KMS-11 (cell line): Measurements from ENCODE around the gene MYF6.

Experiments
- H2AFZ ChIP-seq: fragments of 200-600 bp; sonication (generic); 2 replicates; pipeline ENCODE4 v1.6.1; 2016; ENCODE audit warnings: antibody characterized with exemption, mixed run types, low read depth
- H3K27ac ChIP-seq: fragments of 200-600 bp; sonication (generic); 2 replicates; pipeline ENCODE4 v1.6.1; 2016; ENCODE audit warnings: mild to moderate bottlenecking, mixed run types
- H3K27me3 ChIP-seq: fragments of 200-600 bp; sonication (generic); 2 replicates; pipeline ENCODE4 v1.6.1; 2017; ENCODE audit warnings: mild to moderate bottlenecking, low read depth, mixed run types, moderate library complexity; ENCODE audit not compliant: insufficient read depth
- H3K36me3 ChIP-seq: fragments of 200-600 bp; sonication (generic); 2 replicates; pipeline ENCODE4 v1.6.1; 2017; ENCODE audit warnings: mild to moderate bottlenecking, mixed run types; ENCODE audit not compliant: insufficient read depth
- H3K4me1 ChIP-seq: fragments of 200-600 bp; sonication (generic); 2 replicates; pipeline ENCODE4 v1.6.1; 2016; ENCODE audit warnings: mild to moderate bottlenecking, low read depth, mixed run types; ENCODE audit not compliant: poor library complexity, severe bottlenecking
- H3K4me2 ChIP-seq: fragments of 200-600 bp; sonication (generic); 2 replicates; pipeline ENCODE4 v1.7.0; 2016; ENCODE audit warnings: mild to moderate bottlenecking, mixed run types
- H3K4me3 ChIP-seq: fragments of 200-600 bp; sonication (generic); IDR thresholded peaks from 2 replicates; pipeline ENCODE4 v1.6.1; 2017; ENCODE audit warnings: low read depth, low read length, mixed read lengths; ENCODE audit not compliant: insufficient read depth
- H3K79me2 ChIP-seq: fragments of 200-600 bp; sonication (generic); 2 replicates; pipeline ENCODE4 v1.6.1; 2016; ENCODE audit warnings: low read depth, mixed run types; ENCODE audit not compliant: insufficient read depth
- H3K9ac ChIP-seq: fragments of 200-600 bp; sonication (generic); 2 replicates; pipeline ENCODE4 v1.6.1; 2016; ENCODE audit warnings: mild to moderate bottlenecking, mixed run types
- H4K20me1 ChIP-seq: fragments of 200-600 bp; sonication (generic); 2 replicates; pipeline ENCODE4 v1.6.1; 2016; ENCODE audit warnings: mild to moderate bottlenecking, mixed run types; ENCODE audit not compliant: insufficient read depth
- CTCF ChIP-seq: fragments of 200-600 bp; sonication (generic); conservative IDR thresholded peaks from 2 replicates; pipeline ENCODE4 v1.6.1; 2017; ENCODE audit warnings: low read depth, mild to moderate bottlenecking, antibody characterized with exemption, low read length, moderate library complexity, mixed read lengths

Gene MYF6

GRCh38 chr12:80756875-80757274, 49.4 kb downstream of the MYF6 start:
- no peaks in the 10 kb centered on the region for H3K79me2 ChIP-seq
- no peak for TF ChIP-seq CTCF
- H3K27me3 ChIP-seq: no peaks in the 10 kb centered on the region
- no peak overlapping the region for H3K4me2 ChIP-seq
- H2AFZ ChIP-seq: no peak overlapping the region
- no peaks in the 10 kb centered on the region for H3K36me3 ChIP-seq
- no peaks in the 10 kb centered on the region for H3K4me1 ChIP-seq
- H4K20me1 ChIP-seq: no peaks in the 10 kb centered on the region
- no peak overlapping the region for H3K27ac ChIP-seq
- no peak overlapping the region for H3K4me3 ChIP-seq
- H3K9ac ChIP-seq: no peak overlapping the region
